ENCODE data around the gene CA12. TPM values are rescaled to one million over a fixed set of nuclear protein-coding genes. Genes with fewer than 3 reads are reported as not detected.
A peak's percentile ranks its signal among the peaks of the same experiment; 100 is the strongest.
"Not testable (repeated sequence)": the region's sequence is repeated elsewhere in the genome, so short reads cannot be mapped to it uniquely, and the experiment has no call there.

CA12 gene
- total and polyA plus RNA-seq, 5 experiments from 2014 or later = not detected

DNA sequence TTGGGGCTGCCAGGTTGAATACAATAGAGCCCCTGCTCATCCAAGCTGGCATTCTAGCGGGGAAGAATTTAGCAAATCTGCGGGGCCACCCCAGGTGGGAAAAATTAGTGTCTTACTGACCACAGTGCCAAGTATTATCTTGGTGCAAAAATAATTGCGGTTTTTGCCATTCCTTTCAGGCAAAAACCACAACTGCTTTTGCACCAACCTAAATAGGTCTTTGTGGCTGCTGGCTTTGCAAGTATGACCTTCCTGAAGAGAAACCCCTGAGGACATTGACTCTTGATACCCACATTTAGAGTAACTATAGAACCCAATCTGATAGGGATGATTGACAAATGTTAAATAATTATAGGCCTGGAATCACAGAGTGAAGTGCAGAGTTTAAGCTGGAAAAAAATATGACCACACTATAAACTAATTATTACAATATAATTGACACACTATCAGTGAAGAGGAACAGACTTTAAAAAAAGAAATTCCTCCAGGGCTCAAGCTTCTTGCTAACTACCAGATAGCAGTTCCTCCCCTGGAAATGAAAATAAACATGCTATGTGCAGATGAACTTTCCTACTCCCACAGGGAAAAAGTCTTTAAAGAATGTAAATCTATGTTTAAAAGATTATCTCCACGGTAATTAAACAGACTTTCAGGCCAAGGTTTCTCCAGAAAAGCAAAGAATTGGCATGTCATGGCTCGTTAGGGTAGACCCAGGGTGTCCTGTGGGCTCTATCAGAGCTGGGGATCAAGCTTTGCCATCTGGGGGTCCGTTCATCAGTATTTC, 34.4 kb downstream of the CA12 start:
- Mint-ChIP-seq H3K27me3 (peaks cover 0 to 8% (median 0%) of the 10 kb centered on the region in 5 donors), H3K4me3 (no peak overlapping the region), H3K9me3 (no peaks in the 10 kb centered on the region), H3K36me3 (no peaks in the 10 kb centered on the region), H3K27ac (no peak overlapping the region), H3K4me1 (peaks cover 0 to 13% (median under 1%) of the 10 kb centered on the region in 4 donors)
- ATAC-seq = no peak
- POLR2A ChIA-PET = no interaction called here
- no peak for DNase-seq

DNA sequence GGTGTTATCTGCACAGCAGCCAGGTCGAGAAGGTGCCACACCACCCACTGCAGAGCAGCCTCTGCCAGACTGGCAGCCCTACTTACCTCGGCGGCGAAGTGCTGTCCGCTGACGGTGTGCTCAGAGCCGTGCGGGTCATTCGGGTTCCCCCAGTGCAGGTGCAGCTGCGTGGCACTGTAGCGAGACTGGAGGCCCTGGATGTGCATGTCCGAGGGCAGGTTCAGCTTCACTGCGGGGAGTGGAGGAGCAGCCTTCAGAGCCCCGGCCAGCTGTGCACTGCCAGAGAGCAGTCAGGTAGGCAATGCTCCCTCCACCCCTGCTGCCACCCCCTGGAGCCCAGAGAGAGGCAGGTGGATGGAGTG, 36.3 kb downstream of the CA12 start:
- peaks cover 0 to 15% (median 0%) of the 10 kb centered on the region in 4 donors for H3K4me1 Mint-ChIP-seq
- H3K4me3 Mint-ChIP-seq = no peak overlapping the region

DNA sequence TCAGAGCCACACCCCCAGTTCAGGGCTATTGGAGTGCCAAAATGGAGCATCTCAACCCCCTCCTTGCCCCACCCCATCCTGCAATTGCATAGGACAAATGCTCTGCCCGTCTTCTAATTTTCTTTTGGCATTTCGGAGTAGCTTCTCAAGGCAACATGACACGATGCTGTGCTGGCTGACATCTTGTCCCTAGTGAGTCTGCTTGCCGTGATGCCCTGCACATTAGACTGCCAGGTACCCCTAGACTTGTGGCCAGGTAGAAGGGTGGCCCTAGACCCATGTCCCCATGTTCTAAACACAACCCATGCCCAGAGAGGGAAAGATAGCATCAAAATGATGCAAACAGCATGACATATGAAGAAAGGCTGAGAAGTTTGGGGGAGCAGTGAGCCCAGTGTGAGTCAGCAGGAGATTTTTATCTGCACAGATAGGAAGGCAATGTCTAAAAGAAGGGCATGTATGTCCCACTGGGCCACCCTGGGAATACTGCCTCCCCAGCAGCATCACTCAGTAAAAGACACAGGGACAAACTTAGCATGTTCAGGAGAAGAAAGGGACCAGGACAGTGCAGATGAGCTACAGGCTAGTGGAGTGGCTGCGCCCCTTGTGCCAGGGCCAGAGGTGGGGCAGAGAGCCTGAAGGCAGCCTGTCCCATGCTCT, 36.8 kb downstream of the CA12 start:
- ATAC-seq = no peak
- POLR2A ChIA-PET = no interaction called here
- DNase-seq = no peak
- no peaks in the 10 kb centered on the region for H3K9me3 Mint-ChIP-seq
- no peak overlapping the region for H3K4me3 Mint-ChIP-seq
- H3K36me3 Mint-ChIP-seq = no peaks in the 10 kb centered on the region
- peaks cover 0 to 15% (median 0%) of the 10 kb centered on the region in 4 donors for H3K4me1 Mint-ChIP-seq
- H3K27ac Mint-ChIP-seq = no peak overlapping the region
- peaks cover 0 to 8% (median 0%) of the 10 kb centered on the region in 5 donors for H3K27me3 Mint-ChIP-seq

More for the DNA sequence above, 36.3 kb downstream of the CA12 start:
- Mint-ChIP-seq H3K9me3 (no peaks in the 10 kb centered on the region), H3K27me3 (peaks cover 0 to 8% (median 0%) of the 10 kb centered on the region in 5 donors), H3K36me3 (no peaks in the 10 kb centered on the region), H3K27ac (no peak overlapping the region)
- POLR2A ChIA-PET = no interaction called here
- ATAC-seq (no peak), DNase-seq (no peak)

DNA sequence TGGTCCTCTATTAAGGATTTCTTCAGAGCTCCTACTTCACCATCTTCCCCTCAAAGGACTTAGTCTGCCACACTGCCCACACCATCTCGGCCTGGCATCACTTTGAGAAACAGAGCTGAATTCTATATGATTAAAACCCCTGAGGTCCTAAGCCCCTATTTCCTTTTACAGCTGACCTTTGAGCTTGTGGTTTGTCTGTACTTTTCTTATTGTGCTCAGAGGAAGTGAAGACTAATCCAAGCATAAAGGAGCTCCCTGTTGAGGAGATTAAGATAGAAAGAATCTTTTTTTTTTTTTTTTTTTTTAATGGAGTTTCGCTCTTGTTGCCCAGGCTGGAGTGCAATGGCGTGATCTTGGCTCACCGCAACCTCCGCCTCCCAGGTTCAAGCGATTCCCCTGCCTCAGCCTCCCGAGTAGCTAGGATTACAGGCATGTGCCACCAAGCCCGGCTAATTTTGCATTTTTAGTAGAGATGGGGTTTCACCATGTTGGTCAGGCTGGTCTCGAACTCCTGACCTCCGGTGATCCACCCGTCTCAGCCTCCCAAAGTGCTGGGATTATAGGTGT, 38.6 kb downstream of the CA12 start:
- not testable (repeated sequence) for H3K36me3 Mint-ChIP-seq, H3K4me3 Mint-ChIP-seq, ATAC-seq, DNase-seq, H3K9me3 Mint-ChIP-seq, H3K27me3 Mint-ChIP-seq, H3K4me1 Mint-ChIP-seq
- peak overlapping the region in 1 of 10 donors; percentile 52 for H3K27ac Mint-ChIP-seq
- POLR2A ChIA-PET = interaction anchor here (0.6 kb wide), 1 partner anchor 11 kb away, joined by 4 read pairs; no protein-coding TSS in a partner anchor

DNA sequence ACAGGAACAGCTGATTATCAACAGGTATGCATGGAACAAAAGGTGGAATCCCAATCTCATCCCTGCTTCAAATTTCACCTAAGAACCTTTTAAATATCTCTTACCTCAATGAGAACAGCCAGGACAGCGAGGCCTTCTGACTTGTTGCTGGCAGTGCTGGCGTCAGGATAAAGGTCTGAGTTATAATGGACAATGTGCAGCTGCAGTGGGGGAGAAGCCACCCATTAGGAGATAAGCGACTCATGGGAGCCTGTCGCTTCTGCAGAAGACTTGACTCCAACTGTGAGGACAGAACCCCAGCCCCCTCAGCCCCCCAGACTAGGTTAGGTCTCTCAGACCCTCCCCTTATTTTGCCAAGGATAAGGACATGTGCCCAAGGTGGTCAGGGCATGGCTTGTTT, 39.7 kb downstream of the CA12 start:
- Mint-ChIP-seq H3K36me3 (peaks cover 0 to 2% (median 0%) of the 10 kb centered on the region in 3 donors), H3K4me3 (no peak overlapping the region), H3K27ac (no peak overlapping the region), H3K27me3 (peaks cover 0 to 11% (median 0%) of the 10 kb centered on the region in 5 donors), H3K9me3 (no peaks in the 10 kb centered on the region), H3K4me1 (peaks cover 0 to 9% (median 0%) of the 10 kb centered on the region in 4 donors)
- ATAC-seq (no peak), DNase-seq (no peak)
- POLR2A ChIA-PET = no interaction called here

DNA sequence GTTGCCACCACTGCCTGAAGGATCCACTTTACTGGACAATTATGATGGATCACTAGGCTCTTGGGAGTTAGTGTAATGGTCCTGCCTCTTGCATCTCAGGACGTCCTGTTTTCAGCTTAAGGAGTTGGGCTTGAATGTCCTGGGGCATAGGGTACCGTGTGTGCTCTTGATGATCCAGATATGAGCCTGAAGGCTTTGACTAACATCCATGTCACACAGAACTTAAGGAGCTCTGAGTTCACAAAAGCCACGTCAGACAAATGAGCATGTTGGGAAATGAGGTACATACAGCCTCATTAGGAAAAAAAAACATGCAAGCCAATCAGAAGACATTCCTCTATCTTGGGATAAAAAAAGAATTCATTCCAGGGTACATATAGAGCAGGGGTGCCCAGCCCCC, 40.8 kb downstream of the CA12 start:
- ATAC-seq (no peak), DNase-seq (no peak)
- H3K4me1 Mint-ChIP-seq = peaks cover 0 to 9% (median 0%) of the 10 kb centered on the region in 4 donors
- peaks cover 0 to 2% (median 0%) of the 10 kb centered on the region in 3 donors for H3K36me3 Mint-ChIP-seq
- peaks cover 0 to 11% (median 0%) of the 10 kb centered on the region in 5 donors for H3K27me3 Mint-ChIP-seq
- H3K9me3 Mint-ChIP-seq = no peaks in the 10 kb centered on the region
- POLR2A ChIA-PET = no interaction called here
- H3K4me3 Mint-ChIP-seq = no peak overlapping the region
- H3K27ac Mint-ChIP-seq = no peak overlapping the region

DNA sequence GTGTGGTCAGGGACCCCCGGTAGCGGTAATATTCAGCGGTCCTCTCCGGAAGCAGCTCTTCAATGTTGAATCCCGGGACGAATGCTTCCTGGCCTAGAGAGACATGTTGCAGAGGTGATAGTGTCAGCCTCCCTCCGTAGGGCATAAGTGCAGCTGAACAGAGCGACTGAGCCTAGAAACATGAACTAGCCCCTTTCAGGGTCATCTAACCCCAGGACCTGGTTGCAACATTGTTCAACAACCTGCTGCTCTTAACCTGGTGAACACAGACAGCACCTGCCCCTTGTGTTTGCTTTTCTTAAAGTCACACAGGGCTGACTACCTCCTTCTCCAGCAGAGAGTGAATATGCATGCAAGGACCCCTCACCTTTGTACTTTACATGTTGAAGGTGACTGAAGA, 41.3 kb downstream of the CA12 start:
- ATAC-seq = no peak
- no peaks in the 10 kb centered on the region for H3K9me3 Mint-ChIP-seq
- H3K4me3 Mint-ChIP-seq = no peak overlapping the region
- H3K4me1 Mint-ChIP-seq = peaks cover 0 to 9% (median 0%) of the 10 kb centered on the region in 4 donors
- DNase-seq = no peak
- peaks cover 0 to 11% (median 0%) of the 10 kb centered on the region in 5 donors for H3K27me3 Mint-ChIP-seq
- H3K36me3 Mint-ChIP-seq = peaks cover 0 to 2% (median 0%) of the 10 kb centered on the region in 3 donors
- H3K27ac Mint-ChIP-seq = no peak overlapping the region
- POLR2A ChIA-PET = no interaction called here

DNA sequence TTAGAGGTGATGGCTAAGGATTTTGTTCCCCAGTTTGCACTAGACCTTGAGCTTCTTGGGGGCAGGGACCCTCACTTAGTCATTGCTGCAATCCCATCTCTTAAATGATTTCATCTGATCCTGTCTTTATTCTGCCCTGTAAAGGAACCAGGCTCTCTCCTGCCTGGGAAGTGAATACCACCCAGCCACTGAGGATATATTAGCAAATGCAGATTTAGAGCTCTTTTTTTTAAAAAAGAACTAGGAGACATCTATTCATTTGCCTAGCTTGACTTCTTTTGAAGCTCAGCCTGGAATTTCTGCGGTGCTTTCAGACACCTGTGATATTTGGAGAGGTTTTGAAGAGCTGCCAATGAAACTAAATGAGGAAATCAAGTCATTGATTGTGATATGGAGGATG, 41.8 kb downstream of the CA12 start:
- Mint-ChIP-seq H3K27ac (peak overlapping the region in 1 of 10 donors; percentile 13), H3K36me3 (peaks cover 0 to 2% (median 0%) of the 10 kb centered on the region in 3 donors), H3K4me1 (peaks cover 0 to 9% (median 0%) of the 10 kb centered on the region in 4 donors), H3K4me3 (no peak overlapping the region), H3K9me3 (no peaks in the 10 kb centered on the region), H3K27me3 (peaks cover 0 to 11% (median 0%) of the 10 kb centered on the region in 5 donors)
- ATAC-seq (no peak), DNase-seq (no peak)
- POLR2A ChIA-PET = no interaction called here

DNA sequence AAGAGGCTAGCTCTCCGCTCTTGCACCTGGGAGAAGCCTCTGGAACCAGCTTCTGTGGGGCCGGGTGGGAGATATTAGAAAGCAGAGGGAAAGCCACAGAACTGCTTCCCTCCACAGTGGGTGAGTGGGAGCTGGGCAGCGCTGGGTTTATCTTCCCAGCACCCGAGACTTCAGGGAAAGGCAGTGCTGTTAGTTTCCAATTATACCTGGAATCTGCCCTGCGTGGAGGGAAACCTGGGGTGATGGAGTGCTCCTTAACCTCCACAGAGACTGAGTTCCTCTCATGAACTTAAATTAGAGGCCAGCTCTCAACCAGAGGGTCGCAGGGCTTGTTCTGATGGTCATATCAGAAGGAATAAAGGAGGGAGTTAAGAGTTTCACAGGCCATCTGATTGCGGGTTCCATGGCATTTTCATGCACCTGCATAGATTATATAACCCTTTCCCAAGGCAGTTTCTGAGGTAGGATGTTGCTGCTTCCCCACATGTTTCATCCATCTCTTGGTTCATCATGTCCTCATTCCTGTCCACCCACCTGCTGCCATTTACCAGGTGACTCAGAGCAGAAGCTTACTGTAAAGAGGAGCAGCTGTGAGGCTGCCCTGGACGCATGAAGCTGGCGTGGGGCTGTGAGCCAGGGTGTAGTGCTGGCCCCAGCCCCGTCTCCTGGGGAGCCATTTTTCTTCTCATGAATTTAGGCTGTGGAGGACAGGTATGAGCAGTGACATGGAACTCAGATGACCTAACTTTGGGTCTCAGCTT, 42.5 kb downstream of the CA12 start:
- DNase-seq (no peak), ATAC-seq (no peak)
- no peaks in the 10 kb centered on the region for H3K9me3 Mint-ChIP-seq
- H3K27ac Mint-ChIP-seq = peak overlapping the region in 1 of 10 donors; percentile 13
- POLR2A ChIA-PET = no interaction called here
- peaks cover 0 to 9% (median 0%) of the 10 kb centered on the region in 4 donors for H3K4me1 Mint-ChIP-seq
- H3K27me3 Mint-ChIP-seq = peaks cover 0 to 11% (median 0%) of the 10 kb centered on the region in 5 donors
- no peak overlapping the region for H3K4me3 Mint-ChIP-seq
- peaks cover 0 to 2% (median 0%) of the 10 kb centered on the region in 3 donors for H3K36me3 Mint-ChIP-seq

DNA sequence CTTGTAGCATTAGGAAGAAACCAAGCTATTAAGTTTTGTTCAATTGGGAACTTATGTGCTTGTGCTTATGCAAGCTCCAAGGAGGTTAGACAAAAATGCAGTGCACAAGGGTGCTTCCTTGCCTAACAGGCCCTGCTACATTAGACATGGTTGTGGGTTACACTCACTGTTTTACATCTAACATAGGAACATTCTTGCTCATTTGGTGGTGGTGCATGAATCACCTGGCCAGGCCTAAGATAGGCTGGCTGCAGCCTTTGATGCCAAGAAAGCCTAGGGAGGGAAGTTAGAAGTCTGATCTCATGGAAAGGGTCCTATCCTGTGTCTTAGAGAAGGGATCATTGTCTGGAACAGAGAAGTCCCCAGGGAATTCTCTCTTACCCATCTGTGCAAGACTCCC, 43.5 kb downstream of the CA12 start:
- POLR2A ChIA-PET = no interaction called here

DNA sequence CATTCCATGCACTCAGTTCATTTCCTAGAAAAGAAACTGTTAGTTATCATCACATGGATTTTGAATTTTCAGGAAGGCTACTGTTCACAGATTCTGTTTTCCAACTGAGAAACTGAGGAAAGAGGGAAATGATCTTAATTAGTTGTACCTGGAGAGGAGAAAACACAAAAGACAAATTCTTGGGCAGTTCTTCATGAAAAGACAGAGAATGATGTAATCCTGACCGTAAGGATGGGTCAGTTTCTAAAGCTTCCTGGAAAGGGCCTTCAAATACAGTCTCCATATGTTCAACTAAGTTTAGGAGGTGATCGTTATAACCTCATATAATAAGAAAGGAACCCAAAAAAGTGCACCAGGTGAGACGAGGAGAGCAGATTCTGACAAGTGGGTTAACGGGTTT, 44.6 kb downstream of the CA12 start:
- peak overlapping the region in 1 of 10 donors; percentile 25 for H3K27ac Mint-ChIP-seq
- ATAC-seq = no peak
- POLR2A ChIA-PET = no interaction called here
- peaks cover 0 to under 1% (median 0%) of the 10 kb centered on the region in 4 donors for H3K4me1 Mint-ChIP-seq
- no peaks in the 10 kb centered on the region for H3K9me3 Mint-ChIP-seq
- peaks cover 0 to 11% (median 0%) of the 10 kb centered on the region in 5 donors for H3K27me3 Mint-ChIP-seq
- DNase-seq = no peak
- H3K36me3 Mint-ChIP-seq = peaks cover 0 to 2% (median 0%) of the 10 kb centered on the region in 3 donors
- H3K4me3 Mint-ChIP-seq = no peak overlapping the region

More for the DNA sequence above, 43.5 kb downstream of the CA12 start:
- DNase-seq (no peak), ATAC-seq (no peak)
- Mint-ChIP-seq H3K36me3 (peaks cover 0 to 2% (median 0%) of the 10 kb centered on the region in 3 donors), H3K4me3 (no peak overlapping the region), H3K27ac (no peak overlapping the region), H3K4me1 (peaks cover 0 to 4% (median 0%) of the 10 kb centered on the region in 4 donors), H3K9me3 (no peaks in the 10 kb centered on the region), H3K27me3 (peaks cover 0 to 11% (median 0%) of the 10 kb centered on the region in 5 donors)

DNA sequence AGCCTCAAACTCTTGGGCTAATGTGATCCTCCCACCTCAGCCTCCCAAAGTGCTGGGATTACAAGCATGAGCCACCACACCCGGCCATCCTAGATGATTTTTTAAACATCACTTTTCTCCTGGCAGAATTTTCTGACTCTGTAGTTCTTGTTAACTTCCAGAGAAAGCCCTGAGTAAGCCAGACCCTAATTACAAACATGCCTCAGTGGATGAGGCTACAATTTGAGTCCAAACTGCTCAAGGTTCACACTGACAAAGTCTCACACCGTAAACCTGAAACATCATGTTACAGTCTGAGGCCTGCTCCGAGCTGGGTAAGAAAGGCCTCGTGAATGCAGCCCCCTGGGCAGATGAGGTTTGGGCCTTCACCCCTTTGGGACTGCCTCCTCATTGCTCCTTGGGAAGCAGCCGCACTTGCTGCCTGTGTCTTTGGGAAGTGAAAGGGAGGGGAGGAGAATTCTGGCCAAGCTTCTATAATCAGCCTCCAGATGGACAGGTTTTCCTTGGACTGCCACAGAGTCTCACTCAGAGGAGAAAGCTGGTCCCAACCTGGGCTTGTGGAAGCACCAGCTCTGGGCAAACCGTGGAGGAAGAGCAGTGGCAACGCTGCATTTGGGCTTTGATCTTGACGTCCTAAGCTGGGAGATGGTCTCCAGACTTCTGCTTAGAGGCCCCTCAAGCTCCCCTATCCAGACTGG, 46.0 kb downstream of the CA12 start:
- peaks cover 0 to 8% (median 0%) of the 10 kb centered on the region in 5 donors for H3K27me3 Mint-ChIP-seq
- DNase-seq (no peak), ATAC-seq (no peak)
- no peaks in the 10 kb centered on the region for H3K4me1 Mint-ChIP-seq
- H3K4me3 Mint-ChIP-seq = no peak overlapping the region
- H3K36me3 Mint-ChIP-seq = peaks cover 0 to 2% (median 0%) of the 10 kb centered on the region in 3 donors
- no peak overlapping the region for H3K27ac Mint-ChIP-seq
- H3K9me3 Mint-ChIP-seq = no peaks in the 10 kb centered on the region
- POLR2A ChIA-PET = interaction anchor here (0.7 kb wide), 1 partner anchor 97 kb away, joined by 7 read pairs; no protein-coding TSS in a partner anchor
